Ishikawa (cell line): Measurements from ENCODE around the gene RAPGEF4.

Experiments used
- CEBPB ChIP-seq: IDR thresholded peaks from 2 replicates; pipeline ENCODE4 v1.6.1; 2012
- CREB1 ChIP-seq: IDR thresholded peaks from 2 replicates; pipeline ENCODE4 v1.6.1; 2012; ENCODE audit warnings: low read depth
- EGR1 ChIP-seq: IDR thresholded peaks from 2 replicates; pipeline ENCODE4 v1.6.1; 2012
- EP300 ChIP-seq: IDR thresholded peaks from 2 replicates; pipeline ENCODE4 v1.6.1; 2012; ENCODE audit warnings: borderline replicate concordance
- FOXM1 ChIP-seq: IDR thresholded peaks from 2 replicates; pipeline ENCODE4 v1.6.1; 2012; ENCODE audit warnings: low read depth, borderline replicate concordance
- RAD21 ChIP-seq: IDR thresholded peaks from 2 replicates; pipeline ENCODE4 v1.6.1; 2012; ENCODE audit warnings: low read depth
- REST ChIP-seq: IDR thresholded peaks from 2 replicates; pipeline ENCODE4 v1.6.1; 2012; ENCODE audit warnings: low read depth, mild to moderate bottlenecking
- TAF1 ChIP-seq: IDR thresholded peaks from 2 replicates; pipeline ENCODE4 v1.6.1; 2012; ENCODE audit warnings: low read depth, mild to moderate bottlenecking
- TCF12 ChIP-seq: IDR thresholded peaks from 2 replicates; pipeline ENCODE4 v1.6.1; 2012; ENCODE audit warnings: low read depth
- TEAD4 ChIP-seq: IDR thresholded peaks from 2 replicates; pipeline ENCODE4 v1.6.1; 2012
- USF1 ChIP-seq: IDR thresholded peaks from 2 replicates; pipeline ENCODE4 v1.6.1; 2012
- YY1 ChIP-seq: IDR thresholded peaks from 2 replicates; pipeline ENCODE4 v1.6.1; 2012; ENCODE audit warnings: low read depth
- ZBTB7A ChIP-seq: IDR thresholded peaks from 2 replicates; pipeline ENCODE4 v1.6.1; 2012; ENCODE audit warnings: low read depth
- TF ChIP-seq, protein P1 (sequence below): IDR thresholded peaks from 2 replicates; pipeline ENCODE4 v1.6.1; 2012

- TF ChIP-seq, protein P1, sequence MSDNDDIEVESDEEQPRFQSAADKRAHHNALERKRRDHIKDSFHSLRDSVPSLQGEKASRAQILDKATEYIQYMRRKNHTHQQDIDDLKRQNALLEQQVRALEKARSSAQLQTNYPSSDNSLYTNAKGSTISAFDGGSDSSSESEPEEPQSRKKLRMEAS: no peak
- TF ChIP-seq TCF12 (no peak), EP300 (no peak), RAD21 (no peak), ZBTB7A (no peak), USF1 (no peak), YY1 (no peak), EGR1 (no peak), CEBPB (no peak), TEAD4 (no peak), FOXM1 (no peak), CREB1 (no peak), TAF1 (no peak), REST (no peak)
These were observed 122.8 kb downstream of the RAPGEF4 start for GRCh38 chr2:172858473-172858745.
